ENCODE results near the gene TEP1.

TEP1 gene

GRCh38 chr14:20384321-20384720 lies 29.0 kb downstream of the TEP1 start:
- TF ChIP-seq CTCF (conservative IDR thresholded peaks at IDR 0.05) = no peak
- TF ChIP-seq ZFX (IDR thresholded peaks at IDR 0.05) = no peak
- H3K27ac ChIP-seq = no peak overlapping the region

GRCh38 chr14:20383636-20384035 lies 29.7 kb downstream of the TEP1 start:
- H3K27ac ChIP-seq = no peak overlapping the region
- no peak for TF ChIP-seq CTCF (conservative IDR thresholded peaks at IDR 0.05)
- TF ChIP-seq ZFX (IDR thresholded peaks at IDR 0.05) = no peak

- no peak for TF ChIP-seq ZFX (IDR thresholded peaks at IDR 0.05)
- no peak for TF ChIP-seq CTCF (conservative IDR thresholded peaks at IDR 0.05)
- no peak overlapping the region for H3K27ac ChIP-seq
These were observed 30.3 kb downstream of the TEP1 start for GRCh38 chr14:20383032-20383431.

GRCh38 chr14:20382526-20382925 lies 30.8 kb downstream of the TEP1 start:
- TF ChIP-seq CTCF (conservative IDR thresholded peaks at IDR 0.05) (no peak), ZFX (IDR thresholded peaks at IDR 0.05) (no peak)
- no peak overlapping the region for H3K27ac ChIP-seq

GRCh38 chr14:20381341-20381740 lies 32.0 kb downstream of the TEP1 start:
- TF ChIP-seq ZFX (IDR thresholded peaks at IDR 0.05) = no peak
- no peak for TF ChIP-seq CTCF (conservative IDR thresholded peaks at IDR 0.05)
- H3K27ac ChIP-seq = no peak overlapping the region

GRCh38 chr14:20380681-20381080 lies 32.6 kb downstream of the TEP1 start:
- no peak overlapping the region for H3K27ac ChIP-seq
- no peak for TF ChIP-seq ZFX (IDR thresholded peaks at IDR 0.05)
- TF ChIP-seq CTCF (conservative IDR thresholded peaks at IDR 0.05) = no peak

- TF ChIP-seq CTCF (conservative IDR thresholded peaks at IDR 0.05) = no peak
- no peak for TF ChIP-seq ZFX (IDR thresholded peaks at IDR 0.05)
- H3K27ac ChIP-seq = no peak overlapping the region
These were observed 33.6 kb downstream of the TEP1 start for GRCh38 chr14:20379743-20380142.

All from C4-2B (cell line).